Esophagus muscularis mucosa (tissue), 4 donors: ENCODE measurements around the gene TM6SF1.

Experiments
- EP300 ChIP-seq: sonication (generic); formaldehyde crosslinking; IDR thresholded peaks from one replicate; pipeline ENCODE4 v1.6.1; 2017; ENCODE audit warnings: antibody characterized with exemption
- POLR2A ChIP-seq: fragments of 450-650 bp; IDR thresholded peaks from one replicate; pipeline ENCODE4 v1.6.1; 2017; ENCODE audit warnings: antibody characterized with exemption, moderate library complexity, mild to moderate bottlenecking, low read depth
- POLR2AphosphoS5 ChIP-seq, 2 donors: sonication (generic); formaldehyde crosslinking; IDR thresholded peaks; one replicate each; pipeline ENCODE4 v1.6.1; 2017; ENCODE audit warnings: antibody characterized with exemption in 2 of 2
- TF ChIP-seq, protein P1 (sequence below), 3 experiments: fragments of 200-600 bp in 2 of 3; fragments of 450-650 bp in 1 of 3; sonication (generic) in 2 of 3; IDR thresholded peaks; one replicate each; pipeline ENCODE4 v1.5.1; 2017 to 2019; ENCODE audit warnings: antibody characterized with exemption in 3 of 3, mild to moderate bottlenecking in 2 of 3, moderate library complexity in 1 of 3

DNA sequence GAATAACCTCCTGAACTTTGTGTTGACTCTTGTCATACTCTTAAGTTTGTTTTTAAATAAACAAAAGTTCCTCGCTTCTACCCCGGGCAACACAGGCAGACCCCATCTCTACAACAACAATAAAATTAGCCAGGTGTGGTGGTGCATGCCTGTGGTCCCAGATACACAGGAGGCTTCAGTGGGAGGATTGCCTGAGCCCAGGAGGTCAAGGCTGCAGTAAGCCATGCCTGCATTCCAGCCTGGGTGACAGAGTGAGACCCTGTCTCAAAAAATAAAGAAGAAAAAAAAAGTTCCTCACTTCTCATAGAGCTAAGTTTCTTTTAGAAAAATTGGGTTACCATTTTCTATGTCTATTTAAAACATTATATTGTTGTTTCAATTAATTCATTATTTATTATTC lies 70.9 kb downstream of the TM6SF1 start:
- TF ChIP-seq, protein P1, sequence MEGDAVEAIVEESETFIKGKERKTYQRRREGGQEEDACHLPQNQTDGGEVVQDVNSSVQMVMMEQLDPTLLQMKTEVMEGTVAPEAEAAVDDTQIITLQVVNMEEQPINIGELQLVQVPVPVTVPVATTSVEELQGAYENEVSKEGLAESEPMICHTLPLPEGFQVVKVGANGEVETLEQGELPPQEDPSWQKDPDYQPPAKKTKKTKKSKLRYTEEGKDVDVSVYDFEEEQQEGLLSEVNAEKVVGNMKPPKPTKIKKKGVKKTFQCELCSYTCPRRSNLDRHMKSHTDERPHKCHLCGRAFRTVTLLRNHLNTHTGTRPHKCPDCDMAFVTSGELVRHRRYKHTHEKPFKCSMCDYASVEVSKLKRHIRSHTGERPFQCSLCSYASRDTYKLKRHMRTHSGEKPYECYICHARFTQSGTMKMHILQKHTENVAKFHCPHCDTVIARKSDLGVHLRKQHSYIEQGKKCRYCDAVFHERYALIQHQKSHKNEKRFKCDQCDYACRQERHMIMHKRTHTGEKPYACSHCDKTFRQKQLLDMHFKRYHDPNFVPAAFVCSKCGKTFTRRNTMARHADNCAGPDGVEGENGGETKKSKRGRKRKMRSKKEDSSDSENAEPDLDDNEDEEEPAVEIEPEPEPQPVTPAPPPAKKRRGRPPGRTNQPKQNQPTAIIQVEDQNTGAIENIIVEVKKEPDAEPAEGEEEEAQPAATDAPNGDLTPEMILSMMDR (IDR thresholded peaks at IDR 0.05), result no peak
- TF ChIP-seq EP300 (no peak), POLR2A (no peak), POLR2AphosphoS5 (IDR thresholded peaks at IDR 0.05) (no peak)
